ENCODE measurements around the gene ZNF341.

DNA sequence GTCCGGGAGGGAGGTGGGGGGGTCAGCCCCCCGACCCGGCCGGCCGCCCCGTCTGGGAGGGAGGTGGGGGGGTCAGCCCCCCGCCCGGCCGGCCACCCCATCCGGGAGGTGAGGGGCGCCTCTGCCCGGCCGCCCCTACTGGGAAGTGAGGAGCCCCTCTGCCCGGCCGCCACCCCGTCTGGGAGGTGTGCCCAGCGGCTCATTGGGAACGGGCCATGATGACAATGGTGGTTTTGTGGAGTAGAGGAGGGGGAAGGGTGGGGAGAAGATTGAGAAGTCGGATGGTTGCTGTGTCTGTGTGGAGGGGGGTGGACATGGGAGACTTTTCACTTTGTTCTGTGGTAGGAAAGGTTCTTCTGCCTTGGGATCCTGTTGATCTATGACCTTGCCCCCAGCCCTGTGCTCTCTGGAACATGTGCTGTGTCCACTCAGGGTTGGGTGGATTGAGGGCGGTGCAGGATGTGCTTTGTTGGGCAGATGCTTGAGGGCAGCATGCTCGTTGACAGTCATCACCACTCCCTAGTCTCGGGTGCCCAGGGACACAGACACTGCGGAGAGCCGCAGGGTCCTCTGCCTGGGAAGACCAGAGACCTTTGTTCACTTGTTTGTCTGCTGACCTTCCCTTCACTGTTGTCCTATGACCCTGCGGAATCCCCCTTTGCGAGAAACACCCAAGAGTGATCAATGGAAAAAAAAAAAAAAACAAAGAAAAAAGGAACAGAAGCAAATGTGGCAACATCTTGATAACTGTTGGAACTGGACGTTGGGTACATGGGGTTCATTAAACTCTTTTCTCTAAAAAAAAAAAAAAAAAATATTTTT lies 30.0 kb upstream of the ZNF341 start:
- TF ChIP-seq GATA2 (IDR thresholded peaks at IDR 0.05; ENCODE audit: low read depth, low read length) (no peak), GATA3 (IDR thresholded peaks at IDR 0.05; ENCODE audit: low read depth, low read length) (no peak)
